Mesodermal cell (in vitro differentiated cells): ENCODE results near the gene DPP6.

ENCODE experiments used
- H3K27ac ChIP-seq: 2 replicates; pipeline ENCODE4 v1.7.0; 2013; ENCODE audit warnings: mild to moderate bottlenecking, low read depth, low read length, moderate library complexity; ENCODE audit not compliant: severe bottlenecking
- H3K36me3 ChIP-seq: 2 replicates; pipeline ENCODE4 v1.7.1; 2013; ENCODE audit warnings: mild to moderate bottlenecking, low read length, moderate library complexity; ENCODE audit not compliant: control insufficient read depth, insufficient read depth
- H3K4me1 ChIP-seq: one replicate; pipeline ENCODE4 v1.7.1; 2013; ENCODE audit warnings: mild to moderate bottlenecking, low read length; ENCODE audit not compliant: insufficient read depth, control insufficient read depth, poor library complexity, severe bottlenecking
- H3K4me3 ChIP-seq: 2 replicates; pipeline ENCODE4 v1.7.0; 2013; ENCODE audit warnings: low read length, control low read depth, mild to moderate bottlenecking; ENCODE audit not compliant: insufficient read depth, poor library complexity, severe bottlenecking; ENCODE audit errors: extremely low read depth
- H3K9me3 ChIP-seq: 2 replicates; pipeline ENCODE4 v1.7.1; 2013; ENCODE audit warnings: mild to moderate bottlenecking, low read length, moderate library complexity; ENCODE audit not compliant: control insufficient read depth
- WGBS, 2 experiments: methylation state at CpG; one replicate each; pipeline ENCODE4 v1.1.5; 2013; ENCODE audit warnings: missing lambda C conversion rate in 2 of 2; ENCODE audit not compliant: insufficient coverage in 2 of 2; 5-methylcytosine and 5-hydroxymethylcytosine counted together

The DPP6 gene

GRCh38 chr7:154450451-154450850 lies 398.3 kb downstream of the DPP6 start:
- WGBS, 2 experiments = 78 to 91% methylated on average over 5 to 6 of the region's 6 CpGs
- H3K36me3 ChIP-seq = no peaks in the 10 kb centered on the region
- no peak overlapping the region for H3K4me3 ChIP-seq
- H3K9me3 ChIP-seq = no peaks in the 10 kb centered on the region
- no peak overlapping the region for H3K27ac ChIP-seq
- H3K4me1 ChIP-seq = no peaks in the 10 kb centered on the region

GRCh38 chr7:154451480-154452457 lies 399.6 kb downstream of the DPP6 start:
- 87 to 95% methylated on average over 13 to 14 of the region's 15 CpGs for WGBS, 2 experiments
- Histone ChIP-seq H3K36me3 (no peaks in the 10 kb centered on the region), H3K4me3 (no peak overlapping the region), H3K9me3 (no peaks in the 10 kb centered on the region), H3K27ac (no peak overlapping the region), H3K4me1 (no peaks in the 10 kb centered on the region)

GRCh38 chr7:154463794-154464193 lies 411.6 kb downstream of the DPP6 start:
- H3K4me3 ChIP-seq = no peak overlapping the region
- no peak overlapping the region for H3K27ac ChIP-seq
- WGBS, 2 experiments = 89 to 93% methylated on average over 5 of the region's 5 CpGs

GRCh38 chr7:154469652-154470051 lies 417.5 kb downstream of the DPP6 start:
- H3K36me3 ChIP-seq = no peaks in the 10 kb centered on the region
- WGBS, 2 experiments = 91% methylated on average over 2 of the region's 5 CpGs; no CpG with 5 or more reads in 1 of the 2 experiments
- H3K27ac ChIP-seq = no peak overlapping the region
- H3K4me1 ChIP-seq = no peaks in the 10 kb centered on the region
- H3K4me3 ChIP-seq = no peak overlapping the region
- H3K9me3 ChIP-seq = no peaks in the 10 kb centered on the region

More at GRCh38 chr7:154463794-154464193, 411.6 kb downstream of the DPP6 start:
- Histone ChIP-seq H3K36me3 (no peaks in the 10 kb centered on the region), H3K4me1 (no peaks in the 10 kb centered on the region), H3K9me3 (no peaks in the 10 kb centered on the region)

- Histone ChIP-seq H3K9me3 (no peaks in the 10 kb centered on the region), H3K27ac (no peak overlapping the region), H3K36me3 (no peaks in the 10 kb centered on the region), H3K4me1 (no peaks in the 10 kb centered on the region), H3K4me3 (no peak overlapping the region)
- WGBS, 2 experiments = 92 to 97% methylated on average over 2 of the region's 2 CpGs
These were observed 420.1 kb downstream of the DPP6 start for GRCh38 chr7:154472343-154472742.

- H3K9me3 ChIP-seq = no peaks in the 10 kb centered on the region
- 83 to 89% methylated on average over 1 to 2 of the region's 3 CpGs for WGBS, 2 experiments
- no peaks in the 10 kb centered on the region for H3K36me3 ChIP-seq
- H3K4me3 ChIP-seq = no peak overlapping the region
- no peak overlapping the region for H3K27ac ChIP-seq
- no peaks in the 10 kb centered on the region for H3K4me1 ChIP-seq
These were observed 421.2 kb downstream of the DPP6 start for GRCh38 chr7:154473360-154473759.

GRCh38 chr7:154474903-154475520 lies 422.8 kb downstream of the DPP6 start:
- no peak overlapping the region for H3K27ac ChIP-seq
- H3K9me3 ChIP-seq = no peaks in the 10 kb centered on the region
- no peak overlapping the region for H3K4me3 ChIP-seq
- H3K4me1 ChIP-seq = no peaks in the 10 kb centered on the region
- no peaks in the 10 kb centered on the region for H3K36me3 ChIP-seq
- WGBS, 2 experiments = 51% methylated on average over 3 of the region's 10 CpGs; no CpG with 5 or more reads in 1 of the 2 experiments

GRCh38 chr7:154475864-154476263 lies 423.7 kb downstream of the DPP6 start:
- no peaks in the 10 kb centered on the region for H3K36me3 ChIP-seq
- WGBS, 2 experiments = 87 to 88% methylated on average over 4 to 5 of the region's 5 CpGs
- no peak overlapping the region for H3K4me3 ChIP-seq
- no peak overlapping the region for H3K27ac ChIP-seq
- H3K4me1 ChIP-seq = no peaks in the 10 kb centered on the region
- H3K9me3 ChIP-seq = no peaks in the 10 kb centered on the region

GRCh38 chr7:154480817-154481216 lies 428.6 kb downstream of the DPP6 start:
- Histone ChIP-seq H3K27ac (no peak overlapping the region), H3K9me3 (no peaks in the 10 kb centered on the region), H3K4me3 (no peak overlapping the region), H3K4me1 (no peaks in the 10 kb centered on the region), H3K36me3 (no peaks in the 10 kb centered on the region)
- 80 to 86% methylated on average over 4 to 5 of the region's 6 CpGs for WGBS, 2 experiments

- H3K4me1 ChIP-seq = no peaks in the 10 kb centered on the region
- H3K36me3 ChIP-seq = no peaks in the 10 kb centered on the region
- H3K4me3 ChIP-seq = no peak overlapping the region
- no peaks in the 10 kb centered on the region for H3K9me3 ChIP-seq
- WGBS, 2 experiments = 86 to 94% methylated on average over 10 of the region's 11 CpGs
- no peak overlapping the region for H3K27ac ChIP-seq
These were observed 430.7 kb downstream of the DPP6 start for GRCh38 chr7:154482863-154483262.

- H3K27ac ChIP-seq = no peak overlapping the region
- H3K4me1 ChIP-seq = no peaks in the 10 kb centered on the region
- H3K9me3 ChIP-seq = no peaks in the 10 kb centered on the region
- WGBS, 2 experiments = 66 to 96% methylated on average over 4 to 6 of the region's 7 CpGs
- H3K4me3 ChIP-seq = no peak overlapping the region
- H3K36me3 ChIP-seq = no peaks in the 10 kb centered on the region
These were observed 432.2 kb downstream of the DPP6 start for GRCh38 chr7:154484406-154484805.
